Thoracic aorta (tissue), 2 donors: ENCODE measurements around the gene HCFC1. TPM values are rescaled to one million over a fixed set of nuclear protein-coding genes. Genes with fewer than 3 reads are reported as not detected.

ENCODE experiments used
- ATAC-seq: fragments of 150-250 bp; one replicate; pipeline ENCODE4 v1.8.0; 2017; ENCODE audit warnings: low read depth; ENCODE audit not compliant: insufficient number of reproducible peaks, low FRiP score
- DNase-seq: peaks from one replicate; pipeline ENCODE4 v3.0.0-alpha.2; 2020; ENCODE audit warnings: low spot score
- H3K27ac ChIP-seq, 2 donors: fragments of 200-600 bp; sonication (generic); 1 replicate in 1 of 2; 2 replicates in 1 of 2; pipeline ENCODE4 v1.5.1; 2016; ENCODE audit warnings: mild to moderate bottlenecking in 2 of 2, moderate library complexity in 2 of 2
- H3K27me3 ChIP-seq: fragments of 200-600 bp; sonication (generic); replicated peaks from 2 replicates; pipeline ENCODE4 v1.6.0; 2016; ENCODE audit warnings: mild to moderate bottlenecking; ENCODE audit not compliant: insufficient read depth
- H3K36me3 ChIP-seq: fragments of 200-600 bp; sonication (generic); one replicate; pipeline ENCODE4 v1.5.1; 2016
- H3K4me1 ChIP-seq, 2 donors: fragments of 200-600 bp; sonication (generic); 1 replicate in 1 of 2; 2 replicates in 1 of 2; pipeline versions ENCODE4 v1.5.1 to v1.6.0; 2016; ENCODE audit warnings: low read depth in 2 of 2, mild to moderate bottlenecking in 1 of 2; ENCODE audit not compliant: control insufficient read depth in 1 of 2
- H3K4me3 ChIP-seq: fragments of 200-600 bp; sonication (generic); 2 replicates; pipeline ENCODE4 v1.5.1; 2016; ENCODE audit warnings: mild to moderate bottlenecking
- H3K9me3 ChIP-seq: fragments of 200-600 bp; sonication (generic); 2 replicates; pipeline ENCODE4 v1.5.1; 2016
- total RNA-seq, 2 donors: library from RNA; depleted of rRNA; stranded (reverse); fragments of >200 nt; gene quantifications; one replicate each; pipeline versions ENCODE4 v1.1.0 to v1.2.3, GENCODE V29; 2016
- TF ChIP-seq, protein P1 (sequence below): fragments of 200-600 bp; sonication (generic); IDR thresholded peaks from one replicate; pipeline ENCODE4 v1.5.1; 2019; ENCODE audit warnings: antibody characterized with exemption

Gene HCFC1
- total RNA-seq, 2 donors from 2014 or later: 51.6 to 58.9 TPM

DNA sequence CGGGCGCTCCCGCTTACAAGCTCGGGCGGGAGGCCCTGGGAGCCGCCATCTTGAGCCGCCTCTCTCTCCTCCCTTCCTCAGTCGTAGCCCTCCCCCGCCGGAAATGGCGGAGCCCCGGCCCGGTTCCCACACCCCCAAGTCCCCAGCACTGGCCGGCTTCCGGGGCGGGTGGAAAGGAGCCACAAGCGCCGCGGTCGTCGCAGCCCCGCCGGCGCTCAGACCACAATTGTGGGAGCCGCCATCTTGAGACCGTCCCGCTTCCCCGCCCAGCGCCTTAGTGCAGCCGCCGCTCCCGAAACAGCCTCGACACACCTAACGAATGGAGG, 531 bp downstream of the HCFC1 start:
- TF ChIP-seq, protein P1, sequence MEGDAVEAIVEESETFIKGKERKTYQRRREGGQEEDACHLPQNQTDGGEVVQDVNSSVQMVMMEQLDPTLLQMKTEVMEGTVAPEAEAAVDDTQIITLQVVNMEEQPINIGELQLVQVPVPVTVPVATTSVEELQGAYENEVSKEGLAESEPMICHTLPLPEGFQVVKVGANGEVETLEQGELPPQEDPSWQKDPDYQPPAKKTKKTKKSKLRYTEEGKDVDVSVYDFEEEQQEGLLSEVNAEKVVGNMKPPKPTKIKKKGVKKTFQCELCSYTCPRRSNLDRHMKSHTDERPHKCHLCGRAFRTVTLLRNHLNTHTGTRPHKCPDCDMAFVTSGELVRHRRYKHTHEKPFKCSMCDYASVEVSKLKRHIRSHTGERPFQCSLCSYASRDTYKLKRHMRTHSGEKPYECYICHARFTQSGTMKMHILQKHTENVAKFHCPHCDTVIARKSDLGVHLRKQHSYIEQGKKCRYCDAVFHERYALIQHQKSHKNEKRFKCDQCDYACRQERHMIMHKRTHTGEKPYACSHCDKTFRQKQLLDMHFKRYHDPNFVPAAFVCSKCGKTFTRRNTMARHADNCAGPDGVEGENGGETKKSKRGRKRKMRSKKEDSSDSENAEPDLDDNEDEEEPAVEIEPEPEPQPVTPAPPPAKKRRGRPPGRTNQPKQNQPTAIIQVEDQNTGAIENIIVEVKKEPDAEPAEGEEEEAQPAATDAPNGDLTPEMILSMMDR: no peak
- no peaks in the 10 kb centered on the region for H3K36me3 ChIP-seq
- H3K9me3 ChIP-seq: no peaks in the 10 kb centered on the region
- DNase-seq: peak; percentile 30
- peak overlapping the region; percentile 96 to 98 for H3K27ac ChIP-seq
- no peaks in the 10 kb centered on the region for H3K27me3 ChIP-seq
- peaks cover 17 to 46% of the 10 kb centered on the region in 2 donors for H3K4me1 ChIP-seq
- H3K4me3 ChIP-seq: peak overlapping the region; percentile 87
- peak; percentile 61 for ATAC-seq

DNA sequence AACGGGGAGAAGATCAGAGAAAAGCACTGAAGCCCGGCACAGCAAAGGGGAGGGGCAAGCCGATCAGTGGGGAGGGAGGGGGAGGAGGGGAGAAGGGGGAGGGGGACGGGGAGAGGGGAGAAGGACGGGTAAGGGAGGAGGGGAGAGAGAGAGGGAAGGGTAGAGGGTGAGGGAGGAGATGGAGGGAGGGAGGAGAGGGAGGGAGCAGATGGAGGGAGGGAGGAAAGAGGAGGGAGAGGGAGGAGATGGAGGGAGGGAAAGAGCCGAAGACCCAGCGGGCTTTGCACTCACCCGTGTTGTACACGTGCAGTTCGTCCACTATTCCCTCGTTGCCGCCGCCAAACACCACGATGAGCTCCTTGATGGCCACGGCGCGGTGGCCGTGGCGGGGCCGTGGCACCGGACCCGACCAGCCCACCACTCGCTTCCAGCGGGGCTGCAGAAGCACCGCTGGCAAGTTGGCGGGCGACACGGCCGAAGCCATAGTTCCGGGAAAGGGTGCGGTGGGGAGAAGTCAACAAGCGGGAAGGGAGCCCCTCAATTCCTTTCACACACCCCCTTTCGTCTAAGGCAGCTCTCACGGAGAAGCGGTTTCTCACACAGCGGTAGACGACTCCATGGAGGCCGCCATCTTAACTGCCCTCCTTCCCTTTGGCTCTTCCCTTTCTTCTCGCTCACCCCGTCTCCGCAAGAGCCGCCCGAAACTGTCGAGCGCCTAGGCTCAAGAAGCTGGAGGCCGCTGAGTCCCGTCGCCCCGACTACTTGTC, 1.1 kb downstream of the HCFC1 start:
- TF ChIP-seq, protein P1: no peak
- Histone ChIP-seq H3K27me3 (no peaks in the 10 kb centered on the region), H3K4me1 (peaks cover 19 to 51% of the 10 kb centered on the region in 2 donors), H3K4me3 (peak overlapping the region; percentile 87), H3K36me3 (no peaks in the 10 kb centered on the region), H3K9me3 (no peaks in the 10 kb centered on the region), H3K27ac (peak overlapping the region; percentile 96 to 98)
- ATAC-seq: peak; percentile 40
- no peak for DNase-seq

DNA sequence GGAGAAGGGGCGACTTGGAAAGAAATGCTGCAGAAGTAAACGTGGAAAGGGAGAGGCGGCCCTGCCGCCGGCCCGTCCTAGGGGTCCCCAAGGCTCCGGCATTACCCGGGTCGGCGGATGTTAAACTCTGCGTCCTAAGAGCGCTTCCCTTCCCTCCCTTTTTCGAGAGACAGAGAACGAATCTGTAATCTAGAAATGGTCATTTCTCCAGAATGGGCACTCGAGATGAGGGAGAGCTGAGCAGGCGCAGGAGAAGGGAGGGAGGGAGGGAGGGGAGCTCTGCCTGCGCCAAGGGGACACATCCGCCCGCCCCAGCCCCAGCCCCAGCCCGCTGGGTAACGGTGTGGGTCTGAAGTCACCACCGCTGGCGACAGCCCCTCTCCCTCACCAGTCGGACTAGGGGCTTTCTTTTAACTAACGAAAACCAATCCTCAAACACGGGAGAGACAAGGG, 1.7 kb downstream of the HCFC1 start:
- Histone ChIP-seq H3K36me3 (no peaks in the 10 kb centered on the region), H3K9me3 (no peaks in the 10 kb centered on the region), H3K27ac (peak overlapping the region; percentile 74 to 98), H3K4me3 (peak overlapping the region; percentile 87), H3K27me3 (no peaks in the 10 kb centered on the region), H3K4me1 (peaks cover 19 to 53% of the 10 kb centered on the region in 2 donors)
- ATAC-seq (no peak), DNase-seq (no peak)
- TF ChIP-seq, protein P1: no peak

DNA sequence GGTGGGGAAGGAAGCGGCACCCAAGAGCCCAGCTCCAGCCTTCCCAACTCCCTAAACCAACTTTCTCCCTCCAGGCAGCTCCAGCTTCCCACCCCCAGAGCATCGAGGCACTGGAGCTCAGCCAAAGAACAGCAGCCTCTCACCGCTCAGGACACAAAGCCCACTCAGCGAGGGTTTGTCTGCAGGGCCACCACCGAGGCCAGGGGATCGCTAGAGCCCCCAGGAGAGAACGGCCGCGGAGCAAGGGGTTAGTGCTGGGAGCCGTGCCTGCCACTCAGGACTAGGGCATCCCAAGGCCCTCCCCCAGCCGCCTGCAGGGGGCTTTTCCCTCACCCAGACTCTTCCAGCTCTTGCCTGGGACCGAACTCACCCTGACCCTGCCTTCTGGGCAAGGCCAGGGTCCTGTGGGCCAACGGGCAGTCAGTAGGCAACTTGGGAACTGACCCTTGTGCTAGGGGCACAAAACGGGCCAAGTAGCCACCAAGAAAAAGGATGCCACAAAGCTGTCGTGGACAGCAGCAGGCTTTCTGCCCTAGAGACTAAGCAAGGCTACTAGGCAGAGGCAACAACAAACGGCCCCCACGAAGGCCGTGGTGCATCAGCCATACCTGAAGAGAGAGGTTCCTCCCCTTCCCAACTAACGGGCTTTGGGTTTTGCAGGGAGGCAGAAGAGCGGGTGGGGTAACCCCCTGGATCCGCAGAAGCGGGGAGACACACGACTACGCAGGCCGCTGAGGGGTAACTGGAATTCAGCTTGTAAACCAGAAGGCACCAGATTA, 2.3 kb downstream of the HCFC1 start:
- Histone ChIP-seq H3K4me1 (peaks cover 19 to 47% of the 10 kb centered on the region in 2 donors), H3K9me3 (no peaks in the 10 kb centered on the region), H3K4me3 (peak overlapping the region; percentile 87), H3K27me3 (no peaks in the 10 kb centered on the region), H3K27ac (peak overlapping the region; percentile 74 to 98), H3K36me3 (no peaks in the 10 kb centered on the region)
- ATAC-seq (no peak), DNase-seq (no peak)
- TF ChIP-seq, protein P1: no peak

DNA sequence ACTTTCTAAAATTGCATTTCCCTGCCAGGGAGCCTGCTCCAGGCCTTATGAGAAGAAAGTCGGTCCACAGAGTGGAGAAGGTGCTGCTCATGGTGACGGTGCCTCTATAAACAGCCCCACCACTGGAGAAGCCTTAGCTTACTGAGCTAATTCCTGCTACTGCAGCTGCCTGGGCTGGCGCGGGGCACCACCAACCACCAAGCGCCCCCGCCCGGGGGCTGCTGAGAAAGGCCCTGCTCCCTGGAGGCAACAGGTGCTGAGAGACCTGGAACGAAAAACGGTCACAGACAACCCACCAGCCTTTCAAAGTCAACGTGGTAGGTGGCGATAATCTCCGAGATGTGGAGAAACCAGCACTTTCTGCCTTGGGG, 2.9 kb downstream of the HCFC1 start:
- Histone ChIP-seq H3K9me3 (no peaks in the 10 kb centered on the region), H3K27me3 (no peaks in the 10 kb centered on the region), H3K4me3 (peak overlapping the region; percentile 87), H3K27ac (peak overlapping the region; percentile 74 to 98), H3K4me1 (peaks cover 15 to 42% of the 10 kb centered on the region in 2 donors), H3K36me3 (no peaks in the 10 kb centered on the region)
- TF ChIP-seq, protein P1: no peak
- DNase-seq: no peak
- ATAC-seq: no peak
